Body of pancreas (tissue), 4 donors: ENCODE data around the gene NSUN2. TPM values are rescaled to one million over a fixed set of nuclear protein-coding genes. Genes with fewer than 3 reads are reported as not detected.

ENCODE experiments used
- ATAC-seq: fragments of 150-250 bp; one replicate; pipeline ENCODE4 v1.9.1; 2016
- DNase-seq, 4 donors: peaks; one replicate each; pipeline ENCODE4 v3.0.0-alpha.2; 2019
- H3K27ac ChIP-seq, 4 donors: fragments of 200-600 bp; sonication (generic); 1 replicate in 3 of 4; 2 replicates in 1 of 4; pipeline versions ENCODE4 v1.5.1 to v1.6.1; 2016 to 2019; ENCODE audit warnings: mild to moderate bottlenecking in 1 of 4, mixed read lengths in 1 of 4, moderate library complexity in 1 of 4
- H3K27me3 ChIP-seq, 2 donors: fragments of 200-600 bp; sonication (generic); one replicate each; pipeline ENCODE4 v1.6.0; 2016; ENCODE audit warnings: mild to moderate bottlenecking in 1 of 2
- H3K36me3 ChIP-seq, 2 donors: fragments of 200-600 bp; sonication (generic); replicated peaks in 1 of 2; 2 replicates each; pipeline ENCODE4 v1.5.1; 2016; ENCODE audit warnings: low read depth in 2 of 2; ENCODE audit not compliant: insufficient read depth in 1 of 2
- H3K4me1 ChIP-seq: fragments of 200-600 bp; sonication (generic); one replicate; pipeline ENCODE4 v1.6.0; 2016
- H3K4me3 ChIP-seq, 2 donors: fragments of 200-600 bp; sonication (generic); 1 replicate in 1 of 2; 2 replicates in 1 of 2; pipeline ENCODE4 v1.5.1; 2016 to 2019
- H3K9me3 ChIP-seq, 3 donors: fragments of 200-600 bp; sonication (generic); 1 replicate in 2 of 3; 2 replicates in 1 of 3; pipeline ENCODE4 v1.5.1; 2016
- CTCF ChIP-seq, 7 experiments: fragments of 450-650 bp in 4 of 7; fragments of 200-600 bp in 3 of 7; sonication (generic) in 3 of 7; IDR thresholded peaks; one replicate each; pipeline ENCODE4 v1.5.1; 2016 to 2019; ENCODE audit warnings: antibody characterized with exemption in 7 of 7
- POLR2A ChIP-seq, 3 donors: fragments of 450-650 bp; IDR thresholded peaks; one replicate each; pipeline ENCODE4 v1.6.1; 2016; ENCODE audit warnings: antibody characterized with exemption in 3 of 3, mild to moderate bottlenecking in 2 of 3
- WGBS, 2 donors: methylation state at CpG; one replicate each; pipeline ENCODE4 v1.1.5; 2017; 5-methylcytosine and 5-hydroxymethylcytosine counted together
- intact Hi-C: fragments of 100-400 bp; cut with DNase I; formaldehyde crosslinking; loops from one replicate; pipeline ENCODE4 v1.15.1; 2023
- total RNA-seq, 2 donors: library from RNA; depleted of rRNA; stranded (reverse); fragments of >200 nt; gene quantifications; one replicate each; pipeline ENCODE4 v1.1.0, GENCODE V29; 2016

NSUN2 gene
- total RNA-seq, 2 donors from 2014 or later = 35.0 to 45.8 TPM

- no peaks in the 10 kb centered on the region for H3K36me3 ChIP-seq
- intact Hi-C loops = no loop called here
- TF ChIP-seq POLR2A (IDR thresholded peaks at IDR 0.05) (no peak), CTCF (IDR thresholded peaks at IDR 0.05) (no peak)
- ATAC-seq (no peak), DNase-seq (no peak)
- no peak overlapping the region for H3K27ac ChIP-seq
- H3K4me3 ChIP-seq = no peak overlapping the region
- H3K27me3 ChIP-seq = no peaks in the 10 kb centered on the region
- no peaks in the 10 kb centered on the region for H3K9me3 ChIP-seq
- no peaks in the 10 kb centered on the region for H3K4me1 ChIP-seq
Observed at GRCh38 chr5:6567835-6568234, 65.0 kb downstream of the NSUN2 start.

- intact Hi-C loops = no loop called here
- Histone ChIP-seq H3K36me3 (no peaks in the 10 kb centered on the region), H3K9me3 (no peaks in the 10 kb centered on the region), H3K27ac (no peak overlapping the region), H3K27me3 (no peaks in the 10 kb centered on the region), H3K4me3 (no peak overlapping the region), H3K4me1 (no peaks in the 10 kb centered on the region)
- no peak for DNase-seq
- ATAC-seq = no peak
- TF ChIP-seq POLR2A (IDR thresholded peaks at IDR 0.05) (no peak), CTCF (IDR thresholded peaks at IDR 0.05) (no peak)
- 71 to 75% methylated on average over 4 of the region's 4 CpGs for WGBS, 2 donors
Observed at GRCh38 chr5:6567068-6567467, 65.8 kb downstream of the NSUN2 start.

- no peaks in the 10 kb centered on the region for H3K36me3 ChIP-seq
- intact Hi-C loops = no loop called here
- H3K4me3 ChIP-seq = no peak overlapping the region
- no peak for DNase-seq
- no peak for TF ChIP-seq CTCF (IDR thresholded peaks at IDR 0.05)
- no peak for TF ChIP-seq POLR2A (IDR thresholded peaks at IDR 0.05)
- no peaks in the 10 kb centered on the region for H3K27me3 ChIP-seq
- ATAC-seq = no peak
- H3K4me1 ChIP-seq = no peaks in the 10 kb centered on the region
- WGBS, 2 donors = 65 to 73% methylated on average over 3 of the region's 3 CpGs
- no peak overlapping the region for H3K27ac ChIP-seq
- H3K9me3 ChIP-seq = no peaks in the 10 kb centered on the region
Observed at GRCh38 chr5:6565492-6565891, 67.4 kb downstream of the NSUN2 start.

- Histone ChIP-seq H3K4me1 (no peaks in the 10 kb centered on the region), H3K27me3 (no peaks in the 10 kb centered on the region), H3K36me3 (no peaks in the 10 kb centered on the region), H3K9me3 (no peaks in the 10 kb centered on the region), H3K4me3 (no peak overlapping the region), H3K27ac (no peak overlapping the region)
- intact Hi-C loops = no loop called here
- TF ChIP-seq POLR2A (IDR thresholded peaks at IDR 0.05) (no peak), CTCF (IDR thresholded peaks at IDR 0.05) (no peak)
- no peak for DNase-seq
- ATAC-seq = no peak
- WGBS, 2 donors = 74 to 79% methylated on average over 6 of the region's 6 CpGs
Observed at GRCh38 chr5:6557807-6558575, 74.9 kb downstream of the NSUN2 start.

- Histone ChIP-seq H3K4me3 (no peak overlapping the region), H3K36me3 (no peaks in the 10 kb centered on the region), H3K27me3 (peaks cover 0 to 3% of the 10 kb centered on the region in 2 donors), H3K27ac (no peak overlapping the region), H3K9me3 (no peaks in the 10 kb centered on the region), H3K4me1 (no peaks in the 10 kb centered on the region)
- TF ChIP-seq POLR2A (IDR thresholded peaks at IDR 0.05) (no peak), CTCF (IDR thresholded peaks at IDR 0.05) (no peak)
- intact Hi-C loops = no loop called here
- WGBS, 2 donors = 42 to 58% methylated on average over 1 of the region's 1 CpG
- ATAC-seq = no peak
- no peak for DNase-seq
Observed at GRCh38 chr5:6556802-6557102, 76.1 kb downstream of the NSUN2 start.
